ENCODE measurements around the gene NOL7. TPM values are rescaled to one million over a fixed set of nuclear protein-coding genes. Genes with fewer than 3 reads are reported as not detected.

Gene NOL7
- total RNA-seq, 4 donors from 2014 or later = 49.4 to 64.7 (median 55.7) TPM

DNA sequence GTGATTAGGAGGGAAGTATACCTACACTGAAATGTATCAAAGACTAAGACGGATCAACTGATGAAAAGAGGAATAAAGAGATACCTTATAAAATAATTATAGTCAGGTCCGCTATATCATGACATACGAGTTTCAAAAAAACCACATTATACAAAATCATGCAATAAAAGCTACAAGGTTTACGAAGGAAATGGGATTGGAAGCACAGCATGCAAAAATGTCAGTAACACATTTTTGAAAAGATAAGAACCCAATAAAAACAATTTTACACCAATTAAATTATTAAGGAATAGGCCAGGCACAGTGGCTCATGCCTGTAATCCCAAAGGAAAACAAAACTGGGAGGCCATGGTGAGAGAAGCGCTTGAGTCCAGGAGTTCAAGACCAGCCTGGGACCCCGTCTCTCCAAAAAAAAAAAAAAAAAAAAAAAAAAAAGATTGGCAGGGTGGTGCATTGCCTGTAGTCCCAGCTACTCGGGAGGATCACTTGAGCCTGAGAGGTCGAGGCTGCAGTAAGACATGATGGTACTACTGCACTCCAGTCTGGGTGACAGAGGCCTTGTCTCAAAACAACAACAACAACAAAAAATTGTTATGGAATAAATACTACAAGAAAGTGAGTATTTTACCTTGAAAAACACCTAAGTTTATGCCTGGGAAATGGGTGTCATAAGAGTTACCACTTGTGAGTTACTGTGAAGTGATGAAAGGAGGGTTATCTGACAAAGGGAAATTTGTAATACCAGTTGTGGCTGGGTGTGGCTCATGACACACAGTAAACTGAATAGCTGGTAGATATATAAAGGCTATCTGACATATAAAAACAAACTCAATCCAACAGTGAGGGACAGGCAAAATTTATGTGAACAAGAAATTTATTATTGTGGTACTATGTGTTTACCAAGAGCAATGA is 51.3 kb downstream of the NOL7 start:
- TF ChIP-seq, protein P1, sequence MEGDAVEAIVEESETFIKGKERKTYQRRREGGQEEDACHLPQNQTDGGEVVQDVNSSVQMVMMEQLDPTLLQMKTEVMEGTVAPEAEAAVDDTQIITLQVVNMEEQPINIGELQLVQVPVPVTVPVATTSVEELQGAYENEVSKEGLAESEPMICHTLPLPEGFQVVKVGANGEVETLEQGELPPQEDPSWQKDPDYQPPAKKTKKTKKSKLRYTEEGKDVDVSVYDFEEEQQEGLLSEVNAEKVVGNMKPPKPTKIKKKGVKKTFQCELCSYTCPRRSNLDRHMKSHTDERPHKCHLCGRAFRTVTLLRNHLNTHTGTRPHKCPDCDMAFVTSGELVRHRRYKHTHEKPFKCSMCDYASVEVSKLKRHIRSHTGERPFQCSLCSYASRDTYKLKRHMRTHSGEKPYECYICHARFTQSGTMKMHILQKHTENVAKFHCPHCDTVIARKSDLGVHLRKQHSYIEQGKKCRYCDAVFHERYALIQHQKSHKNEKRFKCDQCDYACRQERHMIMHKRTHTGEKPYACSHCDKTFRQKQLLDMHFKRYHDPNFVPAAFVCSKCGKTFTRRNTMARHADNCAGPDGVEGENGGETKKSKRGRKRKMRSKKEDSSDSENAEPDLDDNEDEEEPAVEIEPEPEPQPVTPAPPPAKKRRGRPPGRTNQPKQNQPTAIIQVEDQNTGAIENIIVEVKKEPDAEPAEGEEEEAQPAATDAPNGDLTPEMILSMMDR (IDR thresholded peaks at IDR 0.05) = no peak
- no peak for TF ChIP-seq POLR2A (IDR thresholded peaks at IDR 0.05)
- DNase-seq = no peak
- Histone ChIP-seq H3K27ac (no peak overlapping the region), H3K27me3 (no peaks in the 10 kb centered on the region), H3K4me3 (no peak overlapping the region), H3K36me3 (no peaks in the 10 kb centered on the region), H3K9me3 (peaks cover 0 to 4% of the 10 kb centered on the region in 2 donors), H3K4me1 (peaks cover 0 to 4% of the 10 kb centered on the region in 2 donors)
- intact Hi-C loops (cut with DNase I; ENCODE audit: low total_unique reads) = no loop called here

DNA sequence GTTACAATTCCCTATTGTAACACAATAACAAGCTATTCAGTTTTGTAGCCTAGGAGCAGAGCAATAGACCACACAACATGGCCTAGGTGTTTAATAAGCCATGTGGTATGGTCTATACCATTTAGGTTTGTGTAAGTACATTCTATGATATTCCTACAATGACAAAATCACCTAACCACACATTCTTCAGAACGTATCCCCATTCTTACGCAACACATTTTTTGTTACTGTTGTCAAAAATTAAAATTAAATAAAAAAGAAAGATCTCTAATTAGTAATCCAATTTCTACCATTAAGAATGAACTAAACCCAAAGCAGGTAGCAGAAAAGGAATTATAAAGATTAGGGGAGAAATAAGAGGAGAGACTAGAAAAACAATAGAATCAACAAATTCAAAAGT is 52.5 kb downstream of the NOL7 start:
- no peaks in the 10 kb centered on the region for H3K36me3 ChIP-seq
- no peaks in the 10 kb centered on the region for H3K27me3 ChIP-seq
- peaks cover 0 to 4% of the 10 kb centered on the region in 2 donors for H3K4me1 ChIP-seq
- DNase-seq = no peak
- TF ChIP-seq, protein P1 (IDR thresholded peaks at IDR 0.05) = no peak
- TF ChIP-seq POLR2A (IDR thresholded peaks at IDR 0.05) = no peak
- no peak overlapping the region for H3K27ac ChIP-seq
- no peak overlapping the region for H3K4me3 ChIP-seq
- H3K9me3 ChIP-seq = peaks cover 0 to 4% of the 10 kb centered on the region in 2 donors
- intact Hi-C loops (cut with DNase I; ENCODE audit: low total_unique reads) = no loop called here

DNA sequence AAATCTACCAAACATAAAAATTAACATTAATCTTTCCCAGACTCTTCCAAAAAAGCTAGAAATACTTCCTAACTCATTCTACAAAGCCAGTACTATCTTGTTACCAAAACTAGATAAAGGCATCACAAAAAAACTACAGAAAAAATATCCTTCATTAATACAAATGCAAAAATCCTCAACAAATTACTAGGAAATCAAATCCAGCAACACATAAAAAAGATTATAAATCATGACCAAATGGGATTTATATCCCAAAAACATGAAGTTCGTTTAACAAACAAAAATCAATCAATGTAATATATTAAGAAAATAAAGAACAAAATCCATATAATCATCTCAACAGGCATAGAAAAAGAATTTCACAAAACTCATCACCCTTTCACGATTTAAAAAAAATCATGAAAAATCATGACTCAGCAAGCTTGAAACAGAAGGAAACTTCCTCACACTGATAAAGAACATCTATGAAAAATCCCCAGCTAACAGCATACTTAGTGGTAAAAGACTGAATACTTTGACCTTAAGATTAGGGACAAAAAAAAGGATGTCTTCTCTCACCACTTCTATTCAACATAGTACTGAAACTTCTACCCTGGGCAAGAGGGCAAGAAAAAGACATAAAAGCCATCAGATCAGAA is 53.3 kb downstream of the NOL7 start:
- Histone ChIP-seq H3K9me3 (peaks cover 0 to 4% of the 10 kb centered on the region in 2 donors), H3K36me3 (no peaks in the 10 kb centered on the region), H3K4me3 (no peak overlapping the region), H3K4me1 (peaks cover 0 to 3% of the 10 kb centered on the region in 2 donors), H3K27ac (no peak overlapping the region), H3K27me3 (no peaks in the 10 kb centered on the region)
- TF ChIP-seq, protein P1 (IDR thresholded peaks at IDR 0.05) = no peak
- intact Hi-C loops (cut with DNase I; ENCODE audit: low total_unique reads) = no loop called here
- DNase-seq = no peak

DNA sequence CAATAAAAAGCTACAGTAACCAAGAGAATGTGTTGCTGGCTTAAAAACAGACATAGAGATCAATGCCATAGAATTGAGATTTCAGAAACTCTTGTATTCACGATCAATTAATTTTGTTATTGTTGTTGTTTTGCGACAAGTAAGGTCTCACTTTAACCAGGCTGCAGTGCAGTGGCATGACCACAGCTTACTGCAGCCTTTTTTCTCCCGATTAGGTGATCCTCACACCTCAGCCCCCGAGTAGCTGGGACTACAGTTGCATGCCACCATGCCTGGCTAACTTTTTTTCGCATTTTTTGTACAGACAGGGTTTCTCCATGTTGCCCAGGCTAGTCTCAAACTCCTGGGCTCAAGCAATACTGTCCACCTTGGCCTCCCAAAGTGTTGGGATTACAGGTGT is 54.3 kb downstream of the NOL7 start:
- Histone ChIP-seq H3K27me3 (no peaks in the 10 kb centered on the region), H3K4me3 (no peak overlapping the region), H3K9me3 (peaks cover 0 to 4% of the 10 kb centered on the region in 2 donors), H3K4me1 (no peaks in the 10 kb centered on the region), H3K36me3 (no peaks in the 10 kb centered on the region), H3K27ac (no peak overlapping the region)
- intact Hi-C loops (cut with DNase I; ENCODE audit: low total_unique reads) = no loop called here
- DNase-seq = no peak
- TF ChIP-seq, protein P1 (IDR thresholded peaks at IDR 0.05) = no peak
- no peak for TF ChIP-seq POLR2A (IDR thresholded peaks at IDR 0.05)

Other genes starting within 250 kb of the NOL7 start
- 10 to 100 TPM in 2 of 4 donors, 1 to 10 TPM in 2; 4.7 to 26.6 (median 10.1) TPM for gene GFOD1, start 127.7 kb upstream of the NOL7 start, total RNA-seq
- gene SIRT5, start 40.7 kb upstream of the NOL7 start, total RNA-seq = 10 to 100 TPM; 16.2 to 27.9 (median 18.0) TPM
- gene RANBP9, start 96.5 kb downstream of the NOL7 start, total RNA-seq = 10 to 100 TPM; 22.6 to 49.0 (median 40.9) TPM
- gene MCUR1, start 199.2 kb downstream of the NOL7 start, total RNA-seq = 10 to 100 TPM in 3 of 4 donors, 1 to 10 TPM in 1; 9.4 to 16.5 (median 13.3) TPM

Measured in uterus (tissue), 4 donors.